GM12878 (cell line): ENCODE measurements around the gene ADAMTSL1. TPM values are rescaled to one million over a fixed set of nuclear protein-coding genes. Genes with fewer than 3 reads are reported as not detected.

ENCODE experiments used
- ATAC-seq: fragments of 200-7000 bp; cut with Tn5 transposase; 3 replicates; pipeline ENCODE4 v1.9.1; 2020; ENCODE audit warnings: mild to moderate bottlenecking, moderate library complexity
- BruUV-seq: library from RNA; stranded (reverse); fragments of 400-500 nt; replicated peaks from 2 replicates; lab custom pipeline; 2021; lab: Mats Ljungman, UMichigan
- CTCF ChIA-PET: fragments of 300-600 bp; sonication (Branson Sonifier 250); formaldehyde crosslinking; extraction: SDS; loops from one replicate; lab custom pipeline; 2021; ENCODE audit warnings: inconsistent platforms; lab: Yijun Ruan, JAX
- POLR2A ChIA-PET: fragments of 350-600 bp; formaldehyde crosslinking; extraction: SDS; loops from one replicate; lab custom pipeline; 2021; ENCODE audit warnings: inconsistent platforms; lab: Charles Lee
- RAD21 ChIA-PET: fragments of 300-600 bp; sonication (Branson Sonifier 250); formaldehyde crosslinking; loops from one replicate; lab custom pipeline; 2023; ENCODE audit warnings: antibody characterized with exemption; ENCODE audit not compliant: unreplicated experiment; lab: Charles Lee
- SMC1A ChIA-PET: fragments of 300-600 bp; sonication (Branson Sonifier 250); formaldehyde crosslinking; loops from one replicate; lab custom pipeline; 2023; ENCODE audit not compliant: unreplicated experiment, uncharacterized antibody; lab: Charles Lee
- DNase-seq: peaks from one replicate; pipeline ENCODE4 v3.0.0-alpha.2; 2011; ENCODE audit warnings: low read depth, low spot score
- FAIRE-seq: peaks from 3 replicates; lab custom pipeline; 2011; peaks lifted over from hg19 to GRCh38; lab: Jason Lieb, UNC
- H2AFZ ChIP-seq: 2 replicates; pipeline ENCODE4 v1.6.0; 2011; ENCODE audit warnings: low read depth, low read length, control low read depth; ENCODE audit not compliant: control insufficient read depth
- H3K27ac ChIP-seq: 2 replicates; pipeline ENCODE4 v1.5.1; 2011; ENCODE audit warnings: control low read depth; ENCODE audit not compliant: control insufficient read depth, insufficient read depth
- H3K27me3 ChIP-seq, 2 experiments: replicated peaks in 1 of 2; 2 replicates each; pipeline versions ENCODE4 v1.6.0 to v1.6.1; 2011; ENCODE audit warnings: low read length in 1 of 2; ENCODE audit not compliant: control insufficient read depth in 2 of 2, insufficient read depth in 2 of 2
- H3K36me3 ChIP-seq, 2 experiments: 2 replicates each; pipeline ENCODE4 v1.5.1; 2011; ENCODE audit warnings: low read length in 1 of 2; ENCODE audit not compliant: control insufficient read depth in 2 of 2, insufficient read depth in 2 of 2
- H3K4me1 ChIP-seq: 2 replicates; pipeline ENCODE4 v1.6.1; 2011; ENCODE audit warnings: mild to moderate bottlenecking, low read length, moderate library complexity, mixed read lengths; ENCODE audit not compliant: control insufficient read depth, insufficient read depth
- H3K4me2 ChIP-seq: 2 replicates; pipeline ENCODE4 v1.6.0; 2011; ENCODE audit warnings: control low read depth; ENCODE audit not compliant: control insufficient read depth, insufficient read depth
- H3K4me3 ChIP-seq: fragments of 200-600 bp; sonication (generic); 2 replicates; pipeline ENCODE4 v1.5.1; 2016
- H3K79me2 ChIP-seq: 2 replicates; pipeline ENCODE4 v1.6.0; 2011; ENCODE audit warnings: low read length; ENCODE audit not compliant: control insufficient read depth, insufficient read depth
- H3K9ac ChIP-seq: 2 replicates; pipeline ENCODE4 v1.8.0; 2011; ENCODE audit warnings: low read length, control low read depth, mixed read lengths; ENCODE audit not compliant: control insufficient read depth, insufficient read depth
- H3K9me3 ChIP-seq: replicated peaks from 3 replicates; pipeline ENCODE4 v1.5.1; 2011; ENCODE audit warnings: mild to moderate bottlenecking, low read length; ENCODE audit not compliant: control insufficient read depth, insufficient read depth
- H4K20me1 ChIP-seq: 2 replicates; pipeline ENCODE4 v1.6.0; 2011; ENCODE audit not compliant: control insufficient read depth, insufficient read depth
- ATF7 ChIP-seq: fragments of 450-650 bp; IDR thresholded peaks from 2 replicates; pipeline ENCODE4 v1.6.1; 2016; ENCODE audit warnings: low read depth, mild to moderate bottlenecking
- EGR1 ChIP-seq, 2 experiments: IDR thresholded peaks; 1 replicate in 1 of 2; 2 replicates in 1 of 2; pipeline ENCODE4 v1.6.1; 2011 to 2012; ENCODE audit warnings: low read depth in 2 of 2, low read length in 2 of 2, borderline replicate concordance in 1 of 2, mild to moderate bottlenecking in 1 of 2, moderate library complexity in 1 of 2
- ETV6 ChIP-seq, 2 experiments: fragments of 450-650 bp in 1 of 2; IDR thresholded peaks in 1 of 2; conservative IDR thresholded peaks in 1 of 2; 2 replicates each; pipeline ENCODE4 v1.6.1; 2014; ENCODE audit warnings: antibody characterized with exemption in 1 of 2, borderline replicate concordance in 1 of 2, low read depth in 1 of 2, mild to moderate bottlenecking in 1 of 2, moderate library complexity in 1 of 2
- HDGF ChIP-seq: fragments of 450-650 bp; IDR thresholded peaks from 2 replicates; pipeline ENCODE4 v1.6.1; 2016; ENCODE audit warnings: antibody characterized with exemption
- MAX ChIP-seq: IDR thresholded peaks from 2 replicates; pipeline ENCODE4 v1.6.1; 2012; ENCODE audit warnings: low read depth, low read length, improper control_type of control experiment
- SMARCA5 ChIP-seq: fragments of 450-650 bp; IDR thresholded peaks from 2 replicates; pipeline ENCODE4 v1.6.1; 2017; ENCODE audit warnings: mild to moderate bottlenecking
- STAT3 ChIP-seq: IDR thresholded peaks from 2 replicates; pipeline ENCODE4 v1.6.1; 2011; ENCODE audit warnings: low read depth, low read length, improper control_type of control experiment
- SUZ12 ChIP-seq: fragments of 200-600 bp; sonication (generic); IDR thresholded peaks from one replicate; pipeline ENCODE4 v1.6.1; 2018; ENCODE audit warnings: antibody characterized with exemption, mild to moderate bottlenecking; ENCODE audit not compliant: unreplicated experiment
- USF1 ChIP-seq: IDR thresholded peaks from 2 replicates; pipeline ENCODE4 v1.6.1; 2011; ENCODE audit warnings: borderline replicate concordance, low read depth, mild to moderate bottlenecking, moderate library complexity, mixed read lengths, low read length; ENCODE audit not compliant: insufficient read depth; ENCODE audit errors: extremely low read length
- ZSCAN29 ChIP-seq: fragments of 450-650 bp; IDR thresholded peaks from 2 replicates; pipeline ENCODE4 v1.6.1; 2017; ENCODE audit warnings: mild to moderate bottlenecking, moderate library complexity
- in situ Hi-C: fragments of 300-500 bp; cut with MboI; formaldehyde crosslinking; loops from 9 replicates; pipeline ENCODE4 v1.14.3; 2018; ENCODE audit warnings: mixed read lengths
- intact Hi-C: fragments of 100-400 bp; cut with micrococcal nuclease; formaldehyde crosslinking; loops from one replicate; pipeline ENCODE4 v1.14.2; 2022; ENCODE audit not compliant: unreplicated experiment
- polyA plus RNA-seq, 11 experiments: library from polyadenylated mRNA; depleted of rRNA in 4 of 11; unstranded in 6 of 11; stranded (reverse) in 5 of 11; fragments of >200 nt; fragmentation: Nextera tagmentation in 4 of 11; fragmentation: Illumina TruSeq in 1 of 11; extraction: Ambion mirVana in 4 of 11; extraction: Trizol in 1 of 11; gene quantifications; 1 replicate in 1 of 11; 2 replicates in 10 of 11; pipeline versions ENCODE4 v1.2.1 to v1.2.3, GENCODE V29; 2011 to 2016; ENCODE audit warnings: inconsistent platforms in 2 of 11, missing spikeins in 2 of 11, low read depth in 1 of 11
- total RNA-seq, 4 experiments: library from RNA; depleted of rRNA in 3 of 4; stranded (reverse); fragments of >200 nt in 3 of 4; fragmentation: Illumina TruSeq in 1 of 4; extraction: Trizol in 1 of 4; gene quantifications; 2 replicates each; pipeline versions ENCODE4 v1.2.1 to v1.2.3, GENCODE V29; 2013 to 2021

Gene ADAMTSL1
- total and polyA plus RNA-seq, 10 of the 15 experiments (the other 5 are each of a cell fraction or from before 2014, with no cell fraction given) = 0.01 to 0.10 (median 0.07) TPM; not detected in 6

GRCh38 chr9:18699764-18700163 is 225.8 kb downstream of the ADAMTSL1 start (continued):
- TF ChIP-seq SUZ12 (no peak), HDGF (no peak), MAX (no peak), EGR1 (IDR thresholded peaks at IDR 0.05; ENCODE audit: borderline replicate concordance in 1 of 2, low read depth in 2 of 2, low read length in 2 of 2) (no peak), ZSCAN29 (no peak), ATF7 (no peak)

GRCh38 chr9:18700714-18701113 is 226.8 kb downstream of the ADAMTSL1 start:
- ChIA-PET CTCF (interaction anchor here (1.1 kb wide), 1 partner anchor 30 kb away, joined by 3 read pairs; no protein-coding TSS in a partner anchor), RAD21 (no interaction called here), POLR2A (interaction anchor here (0.6 kb wide), 1 partner anchor 68 kb away, joined by 5 read pairs; no protein-coding TSS in a partner anchor), SMC1A (no interaction called here)
- Histone ChIP-seq H3K4me1 (no peaks in the 10 kb centered on the region), H3K27ac (no peak overlapping the region), H2AFZ (no peak overlapping the region), H4K20me1 (no peaks in the 10 kb centered on the region), H3K27me3 (no peaks in the 10 kb centered on the region), H3K4me3 (no peak overlapping the region), H3K4me2 (no peak overlapping the region), H3K79me2 (no peaks in the 10 kb centered on the region), H3K9ac (no peak overlapping the region), H3K36me3 (no peaks in the 10 kb centered on the region), H3K9me3 (no peaks in the 10 kb centered on the region; the same call in 1 of the 3 replicates)
- DNase-seq = no peak
- intact Hi-C loops (no loop called here), in situ Hi-C loops (no loop called here)
- TF ChIP-seq SMARCA5 = no peak
- TF ChIP-seq STAT3 = no peak
- TF ChIP-seq USF1 = no peak
- no peak for TF ChIP-seq ETV6 (conservative IDR thresholded peaks at IDR 0.05 in 1 of 2, IDR thresholded peaks at IDR 0.05 in 1 of 2; ENCODE audit: borderline replicate concordance in 1 of 2, low read depth in 1 of 2)
- ATAC-seq = no peak
- FAIRE-seq = no peak
- no TSS peak for BruUV-seq
